ENCODE measurements around the gene TIGD7. TPM values are rescaled to one million over a fixed set of nuclear protein-coding genes. Genes with fewer than 3 reads are reported as not detected.
A peak's percentile ranks its signal among the peaks of the same experiment; 100 is the strongest.

TIGD7 gene
- total and polyA plus RNA-seq, 2 of the 13 experiments (the other 11 are each of a cell fraction or from before 2014, with no cell fraction given), result not detected

GRCh38 chr16:3264137-3265036 lies 40.8 kb downstream of the TIGD7 start (continued):
- TF ChIP-seq UBTF (CRISPR knock-in tag; IDR thresholded peaks at IDR 0.05) (peak; percentile 62; the same call in 1 of the 2 replicates), ZNF614 (CRISPR knock-in tag; IDR thresholded peaks at IDR 0.05; ENCODE audit: borderline replicate concordance) (peak; percentile 7; the same call in 1 of the 2 replicates), NFIC (IDR thresholded peaks at IDR 0.05; ENCODE audit: low read length) (no peak), NKX3-1 (CRISPR knock-in tag; IDR thresholded peaks at IDR 0.05) (no peak; the same call in 1 of the 2 replicates), ZNF792 (CRISPR knock-in tag; IDR thresholded peaks at IDR 0.05) (no peak), ZNF101 (CRISPR knock-in tag; IDR thresholded peaks at IDR 0.05; ENCODE audit: borderline replicate concordance, low read depth) (no peak), NRL (CRISPR knock-in tag; IDR thresholded peaks at IDR 0.05; ENCODE audit: borderline replicate concordance) (peak; percentile 68), PAF1 (CRISPR knock-in tag; IDR thresholded peaks at IDR 0.05) (no peak), ZBTB46 (CRISPR knock-in tag; IDR thresholded peaks at IDR 0.05; ENCODE audit: borderline replicate concordance) (no peak), HIC2 (CRISPR knock-in tag; IDR thresholded peaks at IDR 0.05; ENCODE audit: low read depth) (peak; percentile 67; the same call in 1 of the 2 replicates), ZNF446 (CRISPR knock-in tag; IDR thresholded peaks at IDR 0.05) (peak; percentile 93), ZNF263 (CRISPR knock-in tag; IDR thresholded peaks at IDR 0.05) (no peak), MAFF (IDR thresholded peaks at IDR 0.05; ENCODE audit: low read depth, low read length) (no peak), EZH2 (conservative IDR thresholded peaks at IDR 0.05; ENCODE audit: low read depth, low read length) (no peak)
- TF ChIP-seq, protein P1, sequence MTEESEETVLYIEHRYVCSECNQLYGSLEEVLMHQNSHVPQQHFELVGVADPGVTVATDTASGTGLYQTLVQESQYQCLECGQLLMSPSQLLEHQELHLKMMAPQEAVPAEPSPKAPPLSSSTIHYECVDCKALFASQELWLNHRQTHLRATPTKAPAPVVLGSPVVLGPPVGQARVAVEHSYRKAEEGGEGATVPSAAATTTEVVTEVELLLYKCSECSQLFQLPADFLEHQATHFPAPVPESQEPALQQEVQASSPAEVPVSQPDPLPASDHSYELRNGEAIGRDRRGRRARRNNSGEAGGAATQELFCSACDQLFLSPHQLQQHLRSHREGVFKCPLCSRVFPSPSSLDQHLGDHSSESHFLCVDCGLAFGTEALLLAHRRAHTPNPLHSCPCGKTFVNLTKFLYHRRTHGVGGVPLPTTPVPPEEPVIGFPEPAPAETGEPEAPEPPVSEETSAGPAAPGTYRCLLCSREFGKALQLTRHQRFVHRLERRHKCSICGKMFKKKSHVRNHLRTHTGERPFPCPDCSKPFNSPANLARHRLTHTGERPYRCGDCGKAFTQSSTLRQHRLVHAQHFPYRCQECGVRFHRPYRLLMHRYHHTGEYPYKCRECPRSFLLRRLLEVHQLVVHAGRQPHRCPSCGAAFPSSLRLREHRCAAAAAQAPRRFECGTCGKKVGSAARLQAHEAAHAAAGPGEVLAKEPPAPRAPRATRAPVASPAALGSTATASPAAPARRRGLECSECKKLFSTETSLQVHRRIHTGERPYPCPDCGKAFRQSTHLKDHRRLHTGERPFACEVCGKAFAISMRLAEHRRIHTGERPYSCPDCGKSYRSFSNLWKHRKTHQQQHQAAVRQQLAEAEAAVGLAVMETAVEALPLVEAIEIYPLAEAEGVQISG (CRISPR knock-in tag; IDR thresholded peaks at IDR 0.05), result peak; percentile 65

All from HepG2 (cell line).